Measurements from ENCODE around the gene CCDC28B.

DNA sequence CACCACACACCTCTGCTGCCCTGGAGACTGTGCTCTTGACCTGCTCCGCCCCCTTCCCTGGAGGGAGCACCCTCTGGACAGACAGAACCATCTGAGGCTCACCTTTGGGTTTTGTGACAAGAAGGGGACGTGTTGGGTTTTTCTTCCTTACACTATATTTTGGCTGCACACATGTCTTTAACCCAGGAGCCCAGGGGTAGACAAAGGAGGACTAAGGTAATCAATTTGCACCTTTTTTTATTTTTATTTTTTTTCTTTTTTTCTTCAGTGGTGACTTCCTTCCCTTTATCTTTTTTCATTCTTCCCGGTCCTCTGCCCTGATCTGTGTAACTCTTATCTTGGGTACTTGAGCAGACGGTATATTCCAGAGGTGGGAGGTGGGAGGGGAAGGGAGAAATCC lies 29.4 kb upstream of the CCDC28B start:
- TF ChIP-seq CTCF (conservative IDR thresholded peaks at IDR 0.05; ENCODE audit: low read depth, low read length) (no peak), EZH2 (IDR thresholded peaks at IDR 0.05; ENCODE audit: borderline replicate concordance, low read depth, low read length, poor library complexity, severe bottlenecking) (no peak)
